ENCODE measurements around the gene P2RX6.
"Not testable (repeated sequence)": the region's sequence is repeated elsewhere in the genome, so short reads cannot be mapped to it uniquely, and the experiment has no call there.

Gene P2RX6

GRCh38 chr22:21014726-21015465 lies at the start of gene P2RX6:
TSS of gene P2RX6 (plus strand) at chr22:21015165. CDS start at chr22:21015175, 10 bp downstream.
- peak; percentile 26 for DNase-seq (ENCODE audit: insufficient read length, low spot score)
- FAIRE-seq, result no peak
- peak; percentile 44; the same call in 1 of the 2 replicates for TF ChIP-seq POLR2A (IDR thresholded peaks at IDR 0.05; ENCODE audit: low read depth, low read length)

- FAIRE-seq, result no peak
- DNase-seq (ENCODE audit: insufficient read length, low spot score), result no peak
- no peak for TF ChIP-seq POLR2A (IDR thresholded peaks at IDR 0.05; ENCODE audit: low read depth, low read length)
These were observed 48.8 kb upstream of the P2RX6 start for GRCh38 chr22:20965888-20966855.

GRCh38 chr22:20966883-20967696 lies 47.9 kb upstream of the P2RX6 start, which contains the start of gene AIFM3:
TSS of gene AIFM3 (plus strand) at chr22:20967255. CDS start at chr22:20967945, 690 bp downstream.
- TF ChIP-seq POLR2A (IDR thresholded peaks at IDR 0.05; ENCODE audit: low read depth, low read length), result no peak
- DNase-seq (ENCODE audit: insufficient read length, low spot score), result no peak
- no peak for FAIRE-seq

- no peak for TF ChIP-seq POLR2A (IDR thresholded peaks at IDR 0.05; ENCODE audit: low read depth, low read length)
- FAIRE-seq (no peak), DNase-seq (ENCODE audit: insufficient read length, low spot score) (no peak)
These were observed 47.2 kb upstream of the P2RX6 start for GRCh38 chr22:20967697-20968211.

GRCh38 chr22:20968281-20968977 lies 46.5 kb upstream of the P2RX6 start:
- FAIRE-seq (no peak), DNase-seq (ENCODE audit: insufficient read length, low spot score) (no peak)
- no peak for TF ChIP-seq POLR2A (IDR thresholded peaks at IDR 0.05; ENCODE audit: low read depth, low read length)

GRCh38 chr22:20970939-20971657 lies 43.9 kb upstream of the P2RX6 start:
- no peak for TF ChIP-seq POLR2A (IDR thresholded peaks at IDR 0.05; ENCODE audit: low read depth, low read length)
- DNase-seq (ENCODE audit: insufficient read length, low spot score) (no peak), FAIRE-seq (no peak)

- not testable (repeated sequence) for FAIRE-seq; DNase-seq (ENCODE audit: insufficient read length, low spot score)
These were observed 42.8 kb upstream of the P2RX6 start for GRCh38 chr22:20972014-20972694.

GRCh38 chr22:20972933-20973577 lies 41.9 kb upstream of the P2RX6 start:
- FAIRE-seq, result no peak
- no peak for TF ChIP-seq POLR2A (IDR thresholded peaks at IDR 0.05; ENCODE audit: low read depth, low read length)
- DNase-seq (ENCODE audit: insufficient read length, low spot score), result no peak

- TF ChIP-seq POLR2A (IDR thresholded peaks at IDR 0.05; ENCODE audit: low read depth, low read length), result no peak
- DNase-seq (ENCODE audit: insufficient read length, low spot score) (no peak), FAIRE-seq (no peak)
These were observed 41.2 kb upstream of the P2RX6 start for GRCh38 chr22:20973634-20974286.

- no peak for TF ChIP-seq POLR2A (IDR thresholded peaks at IDR 0.05; ENCODE audit: low read depth, low read length)
- DNase-seq (ENCODE audit: insufficient read length, low spot score) (no peak), FAIRE-seq (no peak)
These were observed 40.5 kb upstream of the P2RX6 start for GRCh38 chr22:20974336-20974955.
